Measurements from ENCODE around the gene AGRN. TPM values are rescaled to one million over a fixed set of nuclear protein-coding genes. Genes with fewer than 3 reads are reported as not detected.

Gene AGRN
- total and polyA plus RNA-seq, 4 experiments from 2014 or later = 1.2 to 1.4 TPM; not detected in 2

GRCh38 chr1:978835-979743, 40.8 kb upstream of the AGRN start:
- Mint-ChIP-seq H3K4me1 (peaks cover 3 to 12% (median 5%) of the 10 kb centered on the region in 4 donors), H3K9me3 (no peaks in the 10 kb centered on the region), H3K27me3 (peaks cover 11 to 12% of the 10 kb centered on the region in 2 donors), H3K36me3 (no peaks in the 10 kb centered on the region), H3K4me3 (no peak overlapping the region), H3K27ac (no peak overlapping the region)
- no peak overlapping the region for H3K4me3 ChIP-seq (ENCODE audit: low read length in 2 of 2)
- intact Hi-C loops (cut with micrococcal nuclease) = no loop called here
- no peak overlapping the region for H3K27ac ChIP-seq (ENCODE audit: low read depth, low read length)
- peaks cover 9% of the 10 kb centered on the region for H3K4me1 ChIP-seq (ENCODE audit: insufficient read depth, low read length)
- POLR2A ChIA-PET (ENCODE audit: partially characterized antibody) = no interaction called here
- no peaks in the 10 kb centered on the region for H3K27me3 ChIP-seq (ENCODE audit: insufficient read depth, low read length)
- no peak for DNase-seq
- H3K9me3 ChIP-seq (ENCODE audit: control insufficient read depth in 1 of 2, low read length in 2 of 2) = no peaks in the 10 kb centered on the region
- CTCF ChIA-PET (ENCODE audit: partially characterized antibody) = no interaction called here
- H3K36me3 ChIP-seq (ENCODE audit: insufficient read depth, low read length) = no peaks in the 10 kb centered on the region

GRCh38 chr1:979744-980072, 40.2 kb upstream of the AGRN start:
- H3K4me1 ChIP-seq (ENCODE audit: insufficient read depth, low read length) = peaks cover 9% of the 10 kb centered on the region
- no peaks in the 10 kb centered on the region for H3K27me3 ChIP-seq (ENCODE audit: insufficient read depth, low read length)
- intact Hi-C loops (cut with micrococcal nuclease) = loop anchor here (5.0 kb wide), 1 partner anchor 313 kb away; no protein-coding TSS in a partner anchor
- H3K36me3 ChIP-seq (ENCODE audit: insufficient read depth, low read length) = no peaks in the 10 kb centered on the region
- Mint-ChIP-seq H3K27me3 (peaks cover 11 to 12% of the 10 kb centered on the region in 2 donors), H3K36me3 (no peaks in the 10 kb centered on the region), H3K27ac (no peak overlapping the region), H3K9me3 (no peaks in the 10 kb centered on the region), H3K4me1 (peaks cover 3 to 12% (median 5%) of the 10 kb centered on the region in 4 donors), H3K4me3 (no peak overlapping the region)
- no peak overlapping the region for H3K27ac ChIP-seq (ENCODE audit: low read depth, low read length)
- no peak for DNase-seq
- POLR2A ChIA-PET (ENCODE audit: partially characterized antibody) = no interaction called here
- no peaks in the 10 kb centered on the region for H3K9me3 ChIP-seq (ENCODE audit: control insufficient read depth in 1 of 2, low read length in 2 of 2)
- CTCF ChIA-PET (ENCODE audit: partially characterized antibody) = no interaction called here
- H3K4me3 ChIP-seq (ENCODE audit: low read length in 2 of 2) = no peak overlapping the region

DNA sequence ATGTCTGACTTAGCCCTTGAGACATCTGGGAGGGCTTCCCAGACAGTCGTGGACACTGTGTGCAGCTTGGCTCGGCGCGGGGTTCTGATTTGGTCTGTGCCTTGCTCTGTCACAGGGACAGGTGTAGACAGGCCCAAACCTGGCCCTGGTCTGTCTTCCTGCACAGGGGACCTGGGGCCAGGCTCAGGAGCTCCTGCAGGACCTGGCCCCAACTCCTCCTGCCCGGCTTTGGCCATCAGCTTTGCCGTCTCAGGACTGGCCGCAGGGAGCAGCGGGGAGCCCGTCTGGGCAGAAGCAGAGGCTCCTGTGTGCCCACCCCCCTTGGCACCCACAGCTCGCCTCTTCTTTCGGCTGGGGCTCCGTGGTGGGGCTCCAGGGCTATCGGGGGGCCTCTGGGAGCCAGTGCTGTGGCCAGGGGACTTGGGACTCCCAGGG, 39.8 kb upstream of the AGRN start:
- no peak overlapping the region for H3K4me3 ChIP-seq (ENCODE audit: low read length in 2 of 2)
- intact Hi-C loops (cut with micrococcal nuclease) = loop anchor here (5.0 kb wide), 1 partner anchor 312 kb away; no protein-coding TSS in a partner anchor
- peaks cover 9% of the 10 kb centered on the region for H3K4me1 ChIP-seq (ENCODE audit: insufficient read depth, low read length)
- Mint-ChIP-seq H3K27me3 (peaks cover 15% of the 10 kb centered on the region in 2 donors), H3K36me3 (no peaks in the 10 kb centered on the region), H3K4me1 (peaks cover 3 to 12% (median 5%) of the 10 kb centered on the region in 4 donors), H3K27ac (no peak overlapping the region), H3K9me3 (no peaks in the 10 kb centered on the region), H3K4me3 (no peak overlapping the region)
- H3K9me3 ChIP-seq (ENCODE audit: control insufficient read depth in 1 of 2, low read length in 2 of 2) = no peaks in the 10 kb centered on the region
- H3K36me3 ChIP-seq (ENCODE audit: insufficient read depth, low read length) = no peaks in the 10 kb centered on the region
- CTCF ChIA-PET (ENCODE audit: partially characterized antibody) = interaction anchor here (1.5 kb wide), 1 partner anchor 22 kb away, joined by 6 read pairs; no protein-coding TSS in a partner anchor
- H3K27me3 ChIP-seq (ENCODE audit: insufficient read depth, low read length) = no peaks in the 10 kb centered on the region
- no peak for DNase-seq
- no peak overlapping the region for H3K27ac ChIP-seq (ENCODE audit: low read depth, low read length)
- POLR2A ChIA-PET (ENCODE audit: partially characterized antibody) = no interaction called here

DNA sequence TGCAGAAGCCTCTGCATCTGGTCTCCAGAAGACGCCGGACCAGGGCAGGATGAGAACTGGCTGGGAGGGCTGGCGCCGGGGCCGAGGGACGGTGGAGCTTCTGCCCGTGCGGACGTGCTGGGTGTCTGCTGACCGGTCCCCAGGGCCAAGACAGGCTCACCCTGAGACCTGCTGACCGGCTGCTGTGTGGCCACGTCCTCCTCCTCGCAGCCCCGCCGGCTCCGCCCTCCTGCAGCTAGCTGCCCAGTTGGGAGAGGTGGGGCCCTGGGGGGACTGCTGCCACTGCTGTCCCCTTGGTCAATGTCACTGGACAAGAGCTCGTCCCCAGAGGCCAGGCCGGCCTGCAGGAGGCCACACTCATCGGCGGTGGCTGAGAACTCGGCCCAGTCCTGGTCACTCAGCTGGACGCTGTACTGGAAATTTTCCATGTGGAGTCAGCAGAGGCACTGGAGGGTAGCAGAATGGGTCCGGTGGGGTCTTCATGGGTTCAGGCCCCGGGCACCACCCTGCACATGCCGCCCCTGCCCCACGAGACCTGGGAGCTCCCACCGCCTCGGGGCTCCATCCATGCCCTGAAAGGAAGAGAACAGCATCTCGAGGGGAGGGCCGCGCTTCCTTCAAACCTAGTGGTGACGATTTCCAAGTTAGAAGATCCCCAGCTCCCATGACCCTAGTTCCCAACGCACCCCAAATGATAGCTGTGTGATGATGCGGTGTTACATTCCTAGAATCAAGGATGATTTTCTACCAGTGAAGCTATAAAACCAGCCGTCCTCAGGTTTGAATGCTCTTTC, 39.1 kb upstream of the AGRN start:
- Histone ChIP-seq H3K4me1 (ENCODE audit: insufficient read depth, low read length) (peaks cover 6% of the 10 kb centered on the region), H3K36me3 (ENCODE audit: insufficient read depth, low read length) (no peaks in the 10 kb centered on the region), H3K27me3 (ENCODE audit: insufficient read depth, low read length) (no peaks in the 10 kb centered on the region), H3K9me3 (ENCODE audit: control insufficient read depth in 1 of 2, low read length in 2 of 2) (no peaks in the 10 kb centered on the region), H3K4me3 (ENCODE audit: low read length in 2 of 2) (no peak overlapping the region), H3K27ac (ENCODE audit: low read depth, low read length) (no peak overlapping the region)
- POLR2A ChIA-PET (ENCODE audit: partially characterized antibody) = no interaction called here
- CTCF ChIA-PET (ENCODE audit: partially characterized antibody) = interaction anchor here (1.0 to 1.9 kb wide), 3 partner anchors 11 to 76 kb away, joined by 3 to 10 read pairs (median 6); no protein-coding TSS in a partner anchor
- peaks cover 14 to 20% of the 10 kb centered on the region in 2 donors for H3K27me3 Mint-ChIP-seq
- no peaks in the 10 kb centered on the region for H3K36me3 Mint-ChIP-seq
- DNase-seq = no peak
- intact Hi-C loops (cut with micrococcal nuclease) = loop anchor here (5.0 kb wide), 1 partner anchor 312 kb away; no protein-coding TSS in a partner anchor
- H3K27ac Mint-ChIP-seq = no peak overlapping the region
- no peaks in the 10 kb centered on the region for H3K9me3 Mint-ChIP-seq
- peaks cover under 1 to 9% (median 1%) of the 10 kb centered on the region in 4 donors for H3K4me1 Mint-ChIP-seq
- H3K4me3 Mint-ChIP-seq = no peak overlapping the region

DNA sequence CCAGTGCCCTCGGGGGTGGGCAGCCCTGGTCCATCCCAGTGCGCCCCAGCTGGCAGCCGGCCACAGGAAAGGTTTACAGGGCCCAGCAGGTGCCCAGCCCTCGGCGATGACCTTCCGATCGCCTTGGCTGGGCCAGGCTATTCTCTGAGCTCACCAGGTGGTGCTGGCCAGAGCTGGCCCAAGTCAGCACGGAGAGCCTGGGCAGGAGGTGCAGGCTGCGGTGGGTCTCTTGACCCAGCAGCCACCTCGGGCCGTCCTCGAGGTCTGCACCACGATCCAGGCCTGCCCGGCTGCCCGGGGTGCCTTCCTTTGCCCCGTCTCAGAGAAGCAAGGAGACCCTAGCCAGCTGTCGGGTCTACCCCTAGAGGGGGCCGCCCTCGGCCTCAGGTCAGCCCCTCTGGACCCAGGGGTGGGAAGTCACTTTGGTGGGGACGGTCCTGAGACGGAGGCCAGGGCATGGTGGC, 38.4 kb upstream of the AGRN start:
- no peak overlapping the region for H3K27ac Mint-ChIP-seq
- Histone ChIP-seq H3K4me1 (ENCODE audit: insufficient read depth, low read length) (no peaks in the 10 kb centered on the region), H3K27ac (ENCODE audit: low read depth, low read length) (no peak overlapping the region), H3K36me3 (ENCODE audit: insufficient read depth, low read length) (no peaks in the 10 kb centered on the region), H3K27me3 (ENCODE audit: insufficient read depth, low read length) (no peaks in the 10 kb centered on the region), H3K4me3 (ENCODE audit: low read length in 2 of 2) (no peak overlapping the region), H3K9me3 (ENCODE audit: control insufficient read depth in 1 of 2, low read length in 2 of 2) (no peaks in the 10 kb centered on the region)
- H3K4me3 Mint-ChIP-seq = no peak overlapping the region
- H3K27me3 Mint-ChIP-seq = peaks cover 15 to 23% of the 10 kb centered on the region in 2 donors
- ChIA-PET POLR2A (ENCODE audit: partially characterized antibody) (no interaction called here), CTCF (ENCODE audit: partially characterized antibody) (interaction anchor here (1.0 to 4.7 kb wide), 4 partner anchors 11 to 83 kb away, joined by 3 to 65 read pairs (median 8); no protein-coding TSS in a partner anchor)
- H3K9me3 Mint-ChIP-seq = no peaks in the 10 kb centered on the region
- intact Hi-C loops (cut with micrococcal nuclease) = loop anchor here (5.0 kb wide), 1 partner anchor 311 kb away; no protein-coding TSS in a partner anchor
- peaks cover 0 to 5% (median 0%) of the 10 kb centered on the region in 4 donors for H3K4me1 Mint-ChIP-seq
- H3K36me3 Mint-ChIP-seq = no peaks in the 10 kb centered on the region
- no peak for DNase-seq

DNA sequence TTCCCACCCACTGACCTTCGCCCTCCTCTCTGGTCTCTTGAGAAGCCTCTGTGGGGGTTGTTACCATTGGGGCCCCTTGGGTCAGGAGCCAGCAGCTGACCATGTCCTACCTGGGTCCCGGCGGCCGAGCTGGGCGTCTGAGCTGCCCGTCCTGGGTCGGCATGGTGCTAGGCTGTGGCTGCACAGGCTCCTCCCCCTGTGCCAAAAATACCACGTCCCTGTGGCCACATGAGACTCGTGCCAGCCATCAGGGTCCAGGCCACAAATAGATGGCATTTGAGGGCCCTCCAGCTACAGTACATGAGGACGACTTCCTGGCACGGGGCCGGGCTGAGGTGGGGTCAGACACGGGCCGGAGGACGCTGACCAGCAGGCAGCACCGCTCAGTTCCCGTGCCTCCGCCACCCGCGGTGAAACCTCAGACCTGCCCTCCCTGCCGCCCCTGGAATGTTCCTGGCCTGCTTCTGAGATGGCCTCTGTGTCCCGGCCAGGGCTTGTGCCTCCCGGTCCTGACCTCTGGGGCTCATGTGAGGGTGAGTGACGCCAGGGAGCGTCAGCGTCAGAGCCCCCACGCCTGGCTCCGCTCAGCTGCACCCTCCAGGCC, 37.9 kb upstream of the AGRN start, which contains the start of gene PERM1:
Gene PERM1 (minus strand): TSS at position 139 of the 604 bp plus-strand sequence. CDS start 1,064 bp downstream, outside the sequence.
- CTCF ChIA-PET (ENCODE audit: partially characterized antibody) = interaction anchor here (1.7 to 4.7 kb wide), 3 partner anchors 10 to 140 kb away, joined by 3 to 65 read pairs (median 10); no protein-coding TSS in a partner anchor
- H3K4me1 ChIP-seq (ENCODE audit: insufficient read depth, low read length) = no peaks in the 10 kb centered on the region
- H3K9me3 Mint-ChIP-seq = no peaks in the 10 kb centered on the region
- no peaks in the 10 kb centered on the region for H3K36me3 ChIP-seq (ENCODE audit: insufficient read depth, low read length)
- H3K27me3 ChIP-seq (ENCODE audit: insufficient read depth, low read length) = no peaks in the 10 kb centered on the region
- no peak within 1 kb of the TSS for H3K4me3 ChIP-seq (ENCODE audit: low read length in 2 of 2)
- H3K27ac ChIP-seq (ENCODE audit: low read depth, low read length) = no peak within 1 kb of the TSS
- H3K27ac Mint-ChIP-seq = no peak within 1 kb of the TSS
- intact Hi-C loops (cut with micrococcal nuclease) = loop anchor here (5.0 kb wide), 1 partner anchor 310 kb away; no protein-coding TSS in a partner anchor
- POLR2A ChIA-PET (ENCODE audit: partially characterized antibody) = interaction anchor here (1.0 kb wide), 1 partner anchor 77 kb away, joined by 4 read pairs; no protein-coding TSS in a partner anchor
- no peak for DNase-seq
- H3K4me1 Mint-ChIP-seq = peaks cover 0 to 5% (median 0%) of the 10 kb centered on the region in 4 donors
- peaks cover 15 to 24% of the 10 kb centered on the region in 2 donors for H3K27me3 Mint-ChIP-seq
- no peaks in the 10 kb centered on the region for H3K36me3 Mint-ChIP-seq
- no peaks in the 10 kb centered on the region for H3K9me3 ChIP-seq (ENCODE audit: control insufficient read depth in 1 of 2, low read length in 2 of 2)
- no peak within 1 kb of the TSS for H3K4me3 Mint-ChIP-seq
